ENCODE measurements around the gene FSCB. TPM values are rescaled to one million over a fixed set of nuclear protein-coding genes. Genes with fewer than 3 reads are reported as not detected.
"Not testable (repeated sequence)": the region's sequence is repeated elsewhere in the genome, so short reads cannot be mapped to it uniquely, and the experiment has no call there.

FSCB gene
- total RNA-seq, 3 donors from 2014 or later = 0.59 to 1.6 TPM; not detected in 1

DNA sequence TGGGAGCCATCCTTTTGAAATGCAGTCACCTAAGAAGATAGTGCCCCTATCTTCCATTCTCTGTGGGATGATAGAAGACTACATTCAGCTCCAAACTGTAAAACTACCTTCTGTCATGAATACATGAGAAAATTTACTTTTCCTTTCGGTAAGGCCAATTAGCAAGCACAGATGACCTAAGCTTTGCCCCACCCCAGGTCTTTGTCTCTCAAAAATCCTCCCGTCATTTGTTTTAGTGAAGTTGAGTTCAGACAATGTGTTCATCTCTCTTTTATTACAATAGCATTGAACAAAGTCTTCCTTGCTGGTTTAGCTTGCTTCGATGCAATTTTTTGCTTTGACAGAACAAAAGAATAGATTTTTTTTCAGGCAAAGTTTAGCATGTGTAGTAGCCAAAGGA, 18.2 kb upstream of the FSCB start:
- H3K9me3 ChIP-seq = no peaks in the 10 kb centered on the region
- H3K4me3 ChIP-seq = no peak overlapping the region
- no peak for DNase-seq (ENCODE audit: low spot score in 2 of 2)
- intact Hi-C loops (cut with DNase I; ENCODE audit: low total_unique reads) = no loop called here
- no peak overlapping the region for H3K27ac ChIP-seq
- no peaks in the 10 kb centered on the region for H3K4me1 ChIP-seq
- no peaks in the 10 kb centered on the region for H3K27me3 ChIP-seq
- no peaks in the 10 kb centered on the region for H3K36me3 ChIP-seq
- TF ChIP-seq POLR2A (IDR thresholded peaks at IDR 0.05) = no peak
- no peak for TF ChIP-seq POLR2AphosphoS5 (IDR thresholded peaks at IDR 0.05)
- no peak for TF ChIP-seq CTCF (IDR thresholded peaks at IDR 0.05)

DNA sequence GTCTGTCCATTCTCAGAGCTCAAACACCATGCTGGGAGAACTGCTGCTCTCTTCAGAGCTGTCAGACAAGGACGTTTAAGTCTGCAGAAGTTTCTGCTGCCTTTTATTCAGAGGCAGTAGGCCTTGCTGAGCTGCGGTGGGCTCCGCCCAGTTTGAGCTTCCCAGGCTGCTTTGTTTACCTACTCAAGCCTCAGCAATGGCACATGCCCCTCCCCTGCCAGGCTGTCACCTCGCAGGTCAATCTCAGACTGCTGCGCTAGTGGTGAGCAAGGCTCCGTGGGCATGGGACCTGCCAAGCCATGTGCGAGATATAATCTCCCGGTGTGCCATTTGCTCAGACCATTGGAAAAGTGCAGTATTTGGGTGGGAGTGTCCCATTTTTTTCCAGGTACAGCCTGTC, 8.6 kb upstream of the FSCB start:
- H3K27me3 ChIP-seq; intact Hi-C loops (cut with DNase I; ENCODE audit: low total_unique reads); H3K4me1 ChIP-seq; H3K36me3 ChIP-seq; H3K9me3 ChIP-seq; H3K4me3 ChIP-seq; DNase-seq (ENCODE audit: low spot score in 2 of 2); H3K27ac ChIP-seq: not testable (repeated sequence)

- intact Hi-C loops (cut with DNase I; ENCODE audit: low total_unique reads) = no loop called here
- Histone ChIP-seq H3K9me3 (no peaks in the 10 kb centered on the region), H3K4me3 (no peak overlapping the region), H3K36me3 (no peaks in the 10 kb centered on the region), H3K27me3 (no peaks in the 10 kb centered on the region), H3K4me1 (no peaks in the 10 kb centered on the region), H3K27ac (no peak overlapping the region)
- no peak for DNase-seq (ENCODE audit: low spot score in 2 of 2)
- no peak for TF ChIP-seq CTCF (IDR thresholded peaks at IDR 0.05)
- no peak for TF ChIP-seq POLR2A (IDR thresholded peaks at IDR 0.05)
- no peak for TF ChIP-seq POLR2AphosphoS5 (IDR thresholded peaks at IDR 0.05)
These were observed 1.8 kb upstream of the FSCB start for GRCh38 chr14:44508834-44509233.

GRCh38 chr14:44505588-44505987, 1.5 kb downstream of the FSCB start:
- intact Hi-C loops (cut with DNase I; ENCODE audit: low total_unique reads) = no loop called here
- H3K4me3 ChIP-seq = no peak overlapping the region
- no peaks in the 10 kb centered on the region for H3K4me1 ChIP-seq
- H3K27ac ChIP-seq = no peak overlapping the region
- no peaks in the 10 kb centered on the region for H3K36me3 ChIP-seq
- H3K27me3 ChIP-seq = no peaks in the 10 kb centered on the region
- no peaks in the 10 kb centered on the region for H3K9me3 ChIP-seq
- DNase-seq (ENCODE audit: low spot score in 2 of 2) = no peak
- no peak for TF ChIP-seq POLR2AphosphoS5 (IDR thresholded peaks at IDR 0.05)
- no peak for TF ChIP-seq CTCF (IDR thresholded peaks at IDR 0.05)
- no peak for TF ChIP-seq POLR2A (IDR thresholded peaks at IDR 0.05)

GRCh38 chr14:44497148-44497547, 9.9 kb downstream of the FSCB start:
- Histone ChIP-seq H3K9me3 (no peaks in the 10 kb centered on the region), H3K27me3 (no peaks in the 10 kb centered on the region), H3K4me1 (no peaks in the 10 kb centered on the region), H3K36me3 (no peaks in the 10 kb centered on the region), H3K4me3 (no peak overlapping the region), H3K27ac (no peak overlapping the region)
- DNase-seq (ENCODE audit: low spot score in 2 of 2) = no peak
- TF ChIP-seq CTCF (IDR thresholded peaks at IDR 0.05) (no peak), POLR2AphosphoS5 (IDR thresholded peaks at IDR 0.05) (no peak), POLR2A (IDR thresholded peaks at IDR 0.05) (no peak)
- intact Hi-C loops (cut with DNase I; ENCODE audit: low total_unique reads) = no loop called here

DNA sequence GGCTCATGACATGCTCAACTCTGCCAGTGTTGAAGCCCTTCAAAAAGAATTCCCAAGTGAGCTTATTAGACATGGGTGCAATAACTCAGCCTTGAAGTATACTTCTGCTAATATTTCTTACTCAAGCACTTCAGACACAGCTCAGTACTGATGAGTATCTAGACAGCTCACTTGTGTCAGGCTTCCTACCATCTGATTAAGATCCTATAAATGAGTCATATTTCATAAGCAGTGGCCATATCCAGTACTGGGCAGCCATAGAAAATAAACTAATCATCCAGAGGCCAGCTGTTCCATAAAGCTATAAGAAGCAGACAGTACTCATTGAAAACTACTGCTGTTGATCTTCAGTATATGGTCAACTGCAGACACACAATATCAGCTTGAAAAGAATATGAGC, 12.9 kb downstream of the FSCB start:
- no peaks in the 10 kb centered on the region for H3K9me3 ChIP-seq
- TF ChIP-seq POLR2A (IDR thresholded peaks at IDR 0.05) (no peak), CTCF (IDR thresholded peaks at IDR 0.05) (no peak), POLR2AphosphoS5 (IDR thresholded peaks at IDR 0.05) (no peak)

More for the DNA sequence above, 12.9 kb downstream of the FSCB start:
- H3K4me3 ChIP-seq = no peak overlapping the region
- no peak overlapping the region for H3K27ac ChIP-seq
- no peaks in the 10 kb centered on the region for H3K36me3 ChIP-seq
- no peaks in the 10 kb centered on the region for H3K4me1 ChIP-seq
- no peaks in the 10 kb centered on the region for H3K27me3 ChIP-seq
- intact Hi-C loops (cut with DNase I; ENCODE audit: low total_unique reads) = no loop called here
- DNase-seq (ENCODE audit: low spot score in 2 of 2) = no peak
